ENCODE results near the gene SETBP1. TPM values are rescaled to one million over a fixed set of nuclear protein-coding genes. Genes with fewer than 3 reads are reported as not detected.

SETBP1 gene
- total and polyA plus RNA-seq, 2 of the 13 experiments (the other 11 are each of a cell fraction or from before 2014, with no cell fraction given) = 0.18 to 0.65 TPM

- no peak for TF ChIP-seq ZNF609 (CRISPR knock-in tag; IDR thresholded peaks at IDR 0.05; ENCODE audit: borderline replicate concordance)
- TF ChIP-seq MAF1 (CRISPR knock-in tag; IDR thresholded peaks at IDR 0.05; ENCODE audit: borderline replicate concordance) = no peak
- TF ChIP-seq KAT8 (CRISPR knock-in tag; IDR thresholded peaks at IDR 0.05) = no peak
- no peak for TF ChIP-seq ADNP (CRISPR knock-in tag; IDR thresholded peaks at IDR 0.05)
- no peak for TF ChIP-seq MTF2 (CRISPR knock-in tag; IDR thresholded peaks at IDR 0.05; ENCODE audit: borderline replicate concordance)
- no peak for TF ChIP-seq ATRX (CRISPR knock-in tag; IDR thresholded peaks at IDR 0.05; ENCODE audit: borderline replicate concordance)
- TF ChIP-seq CREB3 (CRISPR knock-in tag; IDR thresholded peaks at IDR 0.05) = no peak
Measured at GRCh38 chr18:44804033-44804432, 123.3 kb downstream of the SETBP1 start (continued).

- no peak for ATAC-seq
- DNase-seq (ENCODE audit: low spot score) = no peak
- FAIRE-seq = no peak
- ChIA-PET CTCF (ENCODE audit: low intra/inter-chr PET ratio, low total read pairs) (no interaction called here), POLR2A (no interaction called here)
- in situ Hi-C loops (cut with HindIII; ENCODE audit: extremely low pct_ligation_motif_present, low pct_unique_long_range_greater_than_20kb) (no loop called here), intact Hi-C loops (cut with micrococcal nuclease; ENCODE audit: unreplicated experiment) (no loop called here)
- H3K79me2 ChIP-seq (ENCODE audit: insufficient read depth, low read length) = no peaks in the 10 kb centered on the region
- H4K20me1 ChIP-seq (ENCODE audit: insufficient read depth, low read length) = no peaks in the 10 kb centered on the region
- H3K9me3 ChIP-seq (ENCODE audit: low read length) = no peaks in the 10 kb centered on the region; the same call in 1 of the 2 replicates
- WGBS (ENCODE audit: low lambda C conversion rate) = 54% methylated on average over 3 of the region's 3 CpGs
- no TSS peak for BruUV-seq (replicated peaks)
- H3K9ac ChIP-seq (ENCODE audit: insufficient read depth, low read depth, low read length) = no peak overlapping the region
- H3K27me3 ChIP-seq (ENCODE audit: control insufficient read depth in 1 of 2, insufficient read depth in 2 of 2, low read length in 2 of 2) = no peaks in the 10 kb centered on the region
- H3K27ac ChIP-seq (ENCODE audit: extremely low read length, insufficient read depth, low read length) = no peak overlapping the region
- H3K36me3 ChIP-seq (replicated peaks in 1 of 2; ENCODE audit: control insufficient read depth in 1 of 2, insufficient read depth in 2 of 2, low read length in 2 of 2) = no peaks in the 10 kb centered on the region
- no peak overlapping the region for H3K4me2 ChIP-seq (ENCODE audit: low read depth, low read length)
- peaks cover 25% of the 10 kb centered on the region for H3K4me1 ChIP-seq (ENCODE audit: insufficient read depth, low read length)
- no peak overlapping the region for H2AFZ ChIP-seq (ENCODE audit: low read length)
- no peak overlapping the region for H3K4me3 ChIP-seq (replicated peaks in 1 of 3; ENCODE audit: insufficient read depth in 1 of 3, low read depth in 2 of 3, low read length in 3 of 3)
- TF ChIP-seq YEATS2 (CRISPR knock-in tag; IDR thresholded peaks at IDR 0.05; ENCODE audit: borderline replicate concordance) = no peak
- TF ChIP-seq, protein P1, sequence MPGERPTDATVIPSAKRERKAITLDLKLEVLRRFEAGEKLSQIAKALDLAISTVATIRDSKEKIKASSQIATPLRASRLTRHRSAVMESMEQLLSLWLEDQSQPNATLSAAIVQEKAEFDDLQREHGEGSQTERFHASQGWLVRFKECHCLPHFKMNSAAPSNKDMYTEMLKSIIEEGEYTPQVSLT (CRISPR knock-in tag; IDR thresholded peaks at IDR 0.05; ENCODE audit: borderline replicate concordance, low read depth) = no peak
- no peak for TF ChIP-seq RNF2 (conservative IDR thresholded peaks at IDR 0.05; ENCODE audit: low read depth)
- no peak for TF ChIP-seq PHB2 (IDR thresholded peaks at IDR 0.05; ENCODE audit: partially characterized antibody)
- TF ChIP-seq ZNF619 (CRISPR knock-in tag; IDR thresholded peaks at IDR 0.05) = no peak
- no peak for TF ChIP-seq ATF7-NPFF (CRISPR knock-in tag; IDR thresholded peaks at IDR 0.05; ENCODE audit: low read depth)
- no peak for TF ChIP-seq ZNF747 (CRISPR knock-in tag; IDR thresholded peaks at IDR 0.05; ENCODE audit: borderline replicate concordance)
- TF ChIP-seq NR2F2 (IDR thresholded peaks at IDR 0.05; ENCODE audit: borderline replicate concordance, low read depth) = no peak
Measured at GRCh38 chr18:44805176-44805575, 124.5 kb downstream of the SETBP1 start.
